Measurements from ENCODE around the gene EVA1B. TPM values are rescaled to one million over a fixed set of nuclear protein-coding genes. Genes with fewer than 3 reads are reported as not detected.
A peak's percentile ranks its signal among the peaks of the same experiment; 100 is the strongest.

Gene EVA1B
- total and polyA plus RNA-seq, 8 donors, result 8.3 to 67.2 (median 29.8) TPM; not detected in 1

DNA sequence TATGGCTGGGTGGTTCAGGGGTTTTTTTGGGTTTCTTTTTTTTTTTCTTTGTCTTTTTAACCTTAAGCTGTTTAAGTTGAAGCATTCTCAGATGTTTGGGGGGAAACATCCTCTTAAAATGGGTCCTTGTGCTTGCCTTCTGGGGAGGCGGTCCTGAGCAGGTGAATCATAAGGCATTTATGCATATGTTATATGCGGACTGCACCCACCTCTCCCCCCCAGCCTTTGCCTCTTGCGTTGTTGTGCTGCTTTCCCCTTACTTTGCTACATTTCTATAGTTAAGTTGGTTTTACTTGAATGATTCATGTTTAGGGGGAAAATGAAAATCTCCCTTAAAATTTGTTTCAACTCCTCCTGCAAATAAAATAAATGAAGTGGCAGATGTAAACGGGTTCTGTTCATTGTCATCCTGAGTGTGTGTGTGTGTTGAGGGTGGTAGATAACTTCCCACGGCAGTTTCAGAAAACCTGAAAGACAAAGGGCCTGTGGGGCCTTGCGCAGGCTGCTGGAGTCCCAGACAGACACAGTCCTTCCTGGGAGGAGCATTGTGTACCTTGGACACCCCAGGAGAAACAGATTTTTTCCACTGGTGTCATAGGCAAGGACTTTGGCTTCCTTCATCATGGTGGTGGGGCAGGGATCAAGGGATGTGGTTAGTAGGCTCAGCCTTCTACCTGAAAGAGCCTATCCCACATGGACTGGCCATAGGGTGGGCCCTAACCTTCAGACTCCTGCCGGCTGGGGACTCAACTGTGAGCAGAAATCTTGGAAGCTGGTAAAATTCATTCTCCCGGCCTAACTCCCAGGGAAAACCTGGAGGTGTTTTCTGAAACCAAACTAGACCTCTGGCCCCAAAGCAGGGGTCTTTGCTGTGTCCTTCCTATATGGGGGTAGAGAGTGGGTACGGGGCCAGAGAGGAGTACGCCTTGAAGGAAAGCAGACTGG is 18.2 kb downstream of the EVA1B start:
- 75 to 80% (median 77%) methylated on average over 10 of the region's 10 CpGs for WGBS, 5 donors
- Histone ChIP-seq H3K27me3 (no peaks in the 10 kb centered on the region), H3K27ac (peak overlapping the region in 4 of 5 donors; percentile 81 to 88 (median 86)), H3K36me3 (peaks cover 39 to 50% (median 46%) of the 10 kb centered on the region in 4 donors), H3K4me3 (no peak overlapping the region), H3K9me3 (no peaks in the 10 kb centered on the region), H3K4me1 (peaks cover 15 to 34% (median 26%) of the 10 kb centered on the region in 4 donors)
- TF ChIP-seq, protein P1, sequence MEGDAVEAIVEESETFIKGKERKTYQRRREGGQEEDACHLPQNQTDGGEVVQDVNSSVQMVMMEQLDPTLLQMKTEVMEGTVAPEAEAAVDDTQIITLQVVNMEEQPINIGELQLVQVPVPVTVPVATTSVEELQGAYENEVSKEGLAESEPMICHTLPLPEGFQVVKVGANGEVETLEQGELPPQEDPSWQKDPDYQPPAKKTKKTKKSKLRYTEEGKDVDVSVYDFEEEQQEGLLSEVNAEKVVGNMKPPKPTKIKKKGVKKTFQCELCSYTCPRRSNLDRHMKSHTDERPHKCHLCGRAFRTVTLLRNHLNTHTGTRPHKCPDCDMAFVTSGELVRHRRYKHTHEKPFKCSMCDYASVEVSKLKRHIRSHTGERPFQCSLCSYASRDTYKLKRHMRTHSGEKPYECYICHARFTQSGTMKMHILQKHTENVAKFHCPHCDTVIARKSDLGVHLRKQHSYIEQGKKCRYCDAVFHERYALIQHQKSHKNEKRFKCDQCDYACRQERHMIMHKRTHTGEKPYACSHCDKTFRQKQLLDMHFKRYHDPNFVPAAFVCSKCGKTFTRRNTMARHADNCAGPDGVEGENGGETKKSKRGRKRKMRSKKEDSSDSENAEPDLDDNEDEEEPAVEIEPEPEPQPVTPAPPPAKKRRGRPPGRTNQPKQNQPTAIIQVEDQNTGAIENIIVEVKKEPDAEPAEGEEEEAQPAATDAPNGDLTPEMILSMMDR (IDR thresholded peaks at IDR 0.05), result no peak
- TF ChIP-seq POLR2AphosphoS5 (IDR thresholded peaks at IDR 0.05), result no peak
- TF ChIP-seq POLR2A (IDR thresholded peaks at IDR 0.05), result no peak
- no peak for TF ChIP-seq EP300 (IDR thresholded peaks at IDR 0.05)
- intact Hi-C loops (cut with DNase I; ENCODE audit: low total_unique reads), result no loop called here
- peak in 1 of 2 donors; percentile 38 for DNase-seq

DNA sequence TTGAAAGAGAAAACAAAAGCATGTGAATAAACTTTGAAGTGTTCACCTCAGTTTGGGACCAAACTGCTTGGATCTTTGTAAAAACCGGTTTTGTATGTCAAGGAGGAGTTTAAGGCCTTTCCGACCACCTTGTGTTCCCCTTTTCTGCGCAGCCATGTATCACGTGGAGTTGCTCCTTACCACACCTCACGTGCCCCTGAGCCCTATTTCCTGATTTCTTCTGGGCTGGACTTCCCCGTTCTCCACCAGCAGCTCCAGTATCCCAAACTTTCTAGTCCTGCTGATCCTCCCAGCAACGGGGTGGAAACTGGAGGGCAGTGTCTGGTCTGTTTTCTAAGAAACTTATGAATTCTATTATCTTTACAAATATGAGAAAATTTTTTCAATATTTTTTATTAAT is 18.9 kb downstream of the EVA1B start:
- peak overlapping the region in 1 of 5 donors; percentile 88 for H3K27ac ChIP-seq
- DNase-seq, result no peak
- peaks cover 44 to 55% (median 54%) of the 10 kb centered on the region in 4 donors for H3K36me3 ChIP-seq

DNA sequence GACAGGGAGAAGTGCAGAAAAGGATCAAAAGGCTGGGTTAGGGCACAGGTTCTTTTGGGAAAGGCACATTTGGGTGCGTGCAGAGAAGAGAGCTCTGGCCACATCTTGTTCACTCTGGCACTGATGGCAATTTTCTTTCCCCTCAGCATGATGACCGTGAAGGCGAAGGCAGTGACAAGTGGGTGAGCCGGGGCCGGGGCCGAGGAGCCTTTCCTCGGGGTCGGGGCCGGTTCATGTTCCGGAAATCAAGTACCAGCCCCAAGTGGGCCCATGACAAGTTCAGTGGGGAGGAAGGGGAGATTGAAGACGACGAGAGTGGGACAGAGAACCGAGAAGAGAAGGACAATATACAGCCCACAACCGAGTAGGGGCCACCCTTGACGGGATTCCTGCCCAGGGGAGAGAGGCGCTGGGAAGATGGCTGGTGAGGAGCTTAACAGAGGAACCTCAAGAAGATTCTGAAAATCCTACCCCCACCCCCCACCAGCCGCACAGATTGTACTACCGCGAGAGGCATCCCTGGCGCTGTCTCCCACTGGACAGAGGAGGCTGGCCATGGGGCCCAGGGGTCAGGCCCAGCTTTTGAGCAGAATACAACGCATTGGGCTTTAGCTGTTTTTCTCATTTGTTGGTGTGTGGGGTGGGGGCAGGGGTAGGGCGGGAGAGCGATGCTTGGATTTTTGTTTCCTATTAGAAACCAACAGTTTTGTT is 19.6 kb downstream of the EVA1B start:
- Histone ChIP-seq H3K9me3 (no peaks in the 10 kb centered on the region), H3K36me3 (peaks cover 50 to 62% (median 61%) of the 10 kb centered on the region in 4 donors), H3K4me1 (peaks cover 16 to 48% (median 26%) of the 10 kb centered on the region in 4 donors), H3K27me3 (no peaks in the 10 kb centered on the region), H3K4me3 (no peak overlapping the region), H3K27ac (no peak overlapping the region)
- no peak for DNase-seq
- TF ChIP-seq EP300 (IDR thresholded peaks at IDR 0.05), result no peak
- no peak for TF ChIP-seq POLR2A (IDR thresholded peaks at IDR 0.05)
- TF ChIP-seq POLR2AphosphoS5 (IDR thresholded peaks at IDR 0.05), result no peak
- TF ChIP-seq, protein P1 (IDR thresholded peaks at IDR 0.05), result no peak
- WGBS, 5 donors, result 91 to 93% (median 91%) methylated on average over 23 of the region's 23 CpGs
- intact Hi-C loops (cut with DNase I; ENCODE audit: low total_unique reads), result no loop called here

More for the DNA sequence above, 18.9 kb downstream of the EVA1B start:
- no peak for TF ChIP-seq EP300 (IDR thresholded peaks at IDR 0.05)
- no peak for TF ChIP-seq POLR2AphosphoS5 (IDR thresholded peaks at IDR 0.05)
- no peak for TF ChIP-seq POLR2A (IDR thresholded peaks at IDR 0.05)
- TF ChIP-seq, protein P1 (IDR thresholded peaks at IDR 0.05), result no peak
- no peaks in the 10 kb centered on the region for H3K9me3 ChIP-seq
- WGBS, 5 donors, result 65 to 79% (median 75%) methylated on average over 7 of the region's 7 CpGs
- H3K27me3 ChIP-seq, result no peaks in the 10 kb centered on the region
- no peak overlapping the region for H3K4me3 ChIP-seq
- H3K4me1 ChIP-seq, result peaks cover 16 to 41% (median 26%) of the 10 kb centered on the region in 4 donors
- intact Hi-C loops (cut with DNase I; ENCODE audit: low total_unique reads), result no loop called here

DNA sequence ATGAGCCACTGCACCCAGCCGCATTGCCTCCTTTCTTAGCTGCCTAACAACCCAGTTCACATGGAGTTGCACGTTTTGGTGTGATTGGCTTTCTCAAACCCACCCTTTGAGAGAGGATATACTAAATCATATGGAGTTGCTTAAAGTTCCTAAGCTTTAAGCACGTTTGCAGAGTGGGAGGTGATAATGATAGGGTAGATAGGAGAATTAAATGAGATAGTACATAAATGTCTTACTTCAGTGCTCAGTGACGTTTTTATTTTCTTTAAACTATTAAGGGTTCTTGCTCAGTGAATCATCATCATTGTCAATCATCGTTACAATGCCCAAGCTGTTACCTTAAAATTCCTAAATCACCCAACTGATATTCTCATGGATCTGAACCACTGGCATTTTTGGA is 20.2 kb downstream of the EVA1B start:
- Histone ChIP-seq H3K27me3 (no peaks in the 10 kb centered on the region), H3K27ac (no peak overlapping the region), H3K4me3 (no peak overlapping the region), H3K9me3 (no peaks in the 10 kb centered on the region), H3K36me3 (peaks cover 55 to 67% (median 66%) of the 10 kb centered on the region in 4 donors), H3K4me1 (peaks cover 16 to 52% (median 26%) of the 10 kb centered on the region in 4 donors)
- intact Hi-C loops (cut with DNase I; ENCODE audit: low total_unique reads), result no loop called here
- TF ChIP-seq POLR2AphosphoS5 (IDR thresholded peaks at IDR 0.05), result no peak
- no peak for TF ChIP-seq EP300 (IDR thresholded peaks at IDR 0.05)
- TF ChIP-seq, protein P1 (IDR thresholded peaks at IDR 0.05), result no peak
- TF ChIP-seq POLR2A (IDR thresholded peaks at IDR 0.05), result no peak
- WGBS, 5 donors, result 63 to 73% (median 68%) methylated on average over 5 of the region's 5 CpGs
- DNase-seq, result no peak

Measured in stomach (tissue), 9 donors.